Measurements from ENCODE around the gene PALM. TPM values are rescaled to one million over a fixed set of nuclear protein-coding genes. Genes with fewer than 3 reads are reported as not detected.

Gene PALM
- total RNA-seq, 1 donor from 2014 or later, result 45.1 TPM

- Mint-ChIP-seq H3K27me3 (ENCODE audit: low read depth) (no peaks in the 10 kb centered on the region), H3K27ac (ENCODE audit: unreplicated experiment) (no peak overlapping the region), H3K4me1 (no peaks in the 10 kb centered on the region), H3K9me3 (no peaks in the 10 kb centered on the region), H3K4me3 (no peak overlapping the region), H3K36me3 (ENCODE audit: low read depth) (no peaks in the 10 kb centered on the region)
- no peak for DNase-seq (ENCODE audit: low read depth, low spot score)
- no peak for TF ChIP-seq CTCF (conservative IDR thresholded peaks at IDR 0.05)
Measured at GRCh38 chr19:747432-748273, 38.9 kb downstream of the PALM start.

GRCh38 chr19:748274-748598 lies 39.5 kb downstream of the PALM start:
- Mint-ChIP-seq H3K9me3 (no peaks in the 10 kb centered on the region), H3K36me3 (ENCODE audit: low read depth) (no peaks in the 10 kb centered on the region), H3K27ac (ENCODE audit: unreplicated experiment) (no peak overlapping the region), H3K27me3 (ENCODE audit: low read depth) (no peaks in the 10 kb centered on the region), H3K4me1 (peaks cover 4% of the 10 kb centered on the region), H3K4me3 (no peak overlapping the region)
- no peak for DNase-seq (ENCODE audit: low read depth, low spot score)
- no peak for TF ChIP-seq CTCF (conservative IDR thresholded peaks at IDR 0.05)

- no peak for TF ChIP-seq CTCF (conservative IDR thresholded peaks at IDR 0.05)
- H3K36me3 Mint-ChIP-seq (ENCODE audit: low read depth), result no peaks in the 10 kb centered on the region
- DNase-seq (ENCODE audit: low read depth, low spot score), result no peak
- H3K9me3 Mint-ChIP-seq, result no peaks in the 10 kb centered on the region
- no peak overlapping the region for H3K4me3 Mint-ChIP-seq
- no peak overlapping the region for H3K27ac Mint-ChIP-seq (ENCODE audit: unreplicated experiment)
- H3K27me3 Mint-ChIP-seq (ENCODE audit: low read depth), result no peaks in the 10 kb centered on the region
- peaks cover 4% of the 10 kb centered on the region for H3K4me1 Mint-ChIP-seq
Measured at GRCh38 chr19:749811-750210, 41.1 kb downstream of the PALM start.

GRCh38 chr19:750640-751423 lies 42.1 kb downstream of the PALM start, which contains the start of gene MISP:
TSS of gene MISP (plus strand) at chr19:751112. CDS start at chr19:756947, 5,835 bp downstream.
- no peak within 1 kb of the TSS for H3K27ac Mint-ChIP-seq (ENCODE audit: unreplicated experiment)
- TF ChIP-seq CTCF (conservative IDR thresholded peaks at IDR 0.05), result no peak

GRCh38 chr19:751501-752341 lies 43.0 kb downstream of the PALM start:
- no peak overlapping the region for H3K4me3 Mint-ChIP-seq
- H3K27ac Mint-ChIP-seq (ENCODE audit: unreplicated experiment), result no peak overlapping the region
- H3K36me3 Mint-ChIP-seq (ENCODE audit: low read depth), result no peaks in the 10 kb centered on the region
- H3K27me3 Mint-ChIP-seq (ENCODE audit: low read depth), result no peaks in the 10 kb centered on the region
- peaks cover 3% of the 10 kb centered on the region for H3K9me3 Mint-ChIP-seq
- peaks cover 4% of the 10 kb centered on the region for H3K4me1 Mint-ChIP-seq
- no peak for DNase-seq (ENCODE audit: low read depth, low spot score)
- TF ChIP-seq CTCF (conservative IDR thresholded peaks at IDR 0.05), result no peak

More at GRCh38 chr19:750640-751423, 42.1 kb downstream of the PALM start, which contains the start of gene MISP:
- Mint-ChIP-seq H3K4me3 (no peak within 1 kb of the TSS), H3K4me1 (peaks cover 4% of the 10 kb centered on the region), H3K27me3 (ENCODE audit: low read depth) (no peaks in the 10 kb centered on the region), H3K9me3 (no peaks in the 10 kb centered on the region), H3K36me3 (ENCODE audit: low read depth) (no peaks in the 10 kb centered on the region)
- DNase-seq (ENCODE audit: low read depth, low spot score), result no peak
